A673 (cell line): ENCODE data around the gene VTI1A. TPM values are rescaled to one million over a fixed set of nuclear protein-coding genes. Genes with fewer than 3 reads are reported as not detected.

ENCODE experiments used
- BruUV-seq: library from RNA; stranded (reverse); fragments of 400-500 nt; replicated peaks from 2 replicates; lab custom pipeline; 2021; lab: Mats Ljungman, UMichigan
- CTCF ChIA-PET: fragments of 300-600 bp; sonication (Branson Sonifier 250); formaldehyde crosslinking; loops from one replicate; lab custom pipeline; 2022; ENCODE audit warnings: antibody characterized with exemption; lab: Charles Lee
- POLR2A ChIA-PET: fragments of 300-600 bp; sonication (Branson Sonifier 250); formaldehyde crosslinking; loops from one replicate; lab custom pipeline; 2022; ENCODE audit warnings: antibody characterized with exemption; ENCODE audit not compliant: low non-redundant PET; lab: Charles Lee
- DNase-seq: peaks from one replicate; pipeline ENCODE4 v3.0.0-alpha.2; 2015; ENCODE audit warnings: low spot score
- H3K27ac ChIP-seq: fragments of 200-600 bp; sonication (generic); 2 replicates; pipeline ENCODE4 v1.5.1; 2016; ENCODE audit warnings: mixed run types, low read depth, mild to moderate bottlenecking, mixed read lengths, antibody characterized with exemption, low read length; ENCODE audit not compliant: poor library complexity, severe bottlenecking
- H3K27me3 ChIP-seq: fragments of 200-600 bp; sonication (generic); replicated peaks from 2 replicates; pipeline ENCODE4 v1.6.1; 2017; ENCODE audit warnings: mixed run types, low read depth, mild to moderate bottlenecking, mixed read lengths, antibody characterized with exemption, low read length; ENCODE audit not compliant: insufficient read depth, poor library complexity
- H3K36me3 ChIP-seq: fragments of 200-600 bp; sonication (generic); 2 replicates; pipeline ENCODE4 v1.6.1; 2016; ENCODE audit warnings: mixed run types, mild to moderate bottlenecking, mixed read lengths, antibody characterized with exemption, low read length; ENCODE audit not compliant: insufficient read depth, poor library complexity, severe bottlenecking
- H3K4me1 ChIP-seq: fragments of 200-600 bp; sonication (generic); 2 replicates; pipeline ENCODE4 v1.6.1; 2017; ENCODE audit warnings: mixed run types, mild to moderate bottlenecking, mixed read lengths, antibody characterized with exemption, low read length; ENCODE audit not compliant: insufficient read depth, poor library complexity, severe bottlenecking
- H3K4me3 ChIP-seq: fragments of 200-600 bp; sonication (generic); 2 replicates; pipeline ENCODE4 v1.5.1; 2016; ENCODE audit warnings: low read depth, mixed run types, mild to moderate bottlenecking, mixed read lengths, low read length; ENCODE audit not compliant: poor library complexity, severe bottlenecking
- H3K9me3 ChIP-seq: fragments of 200-600 bp; sonication (generic); 2 replicates; pipeline ENCODE4 v1.6.1; 2016; ENCODE audit warnings: mixed run types, low read depth, mild to moderate bottlenecking, mixed read lengths, antibody characterized with exemption, low read length; ENCODE audit not compliant: poor library complexity, severe bottlenecking
- EZH2 ChIP-seq: fragments of 200-600 bp; sonication (generic); IDR thresholded peaks from 2 replicates; pipeline ENCODE4 v1.6.1; 2017; ENCODE audit warnings: borderline replicate concordance, low read depth, mild to moderate bottlenecking, mixed read lengths, antibody characterized with exemption, low read length; ENCODE audit not compliant: poor library complexity, severe bottlenecking
- intact Hi-C: fragments of 100-400 bp; cut with micrococcal nuclease; formaldehyde crosslinking; loops from one replicate; pipeline ENCODE4 v1.10.0; 2022; ENCODE audit not compliant: unreplicated experiment
- total RNA-seq: library from RNA; stranded (reverse); gene quantifications from 2 replicates; pipeline ENCODE4 v1.2.3, GENCODE V29; 2021
- TF ChIP-seq, protein P1 (sequence below): fragments of 300-800, 200-600 bp; sonication (generic); conservative IDR thresholded peaks from 2 replicates; pipeline ENCODE4 v1.5.1; 2017; ENCODE audit warnings: low read depth, mild to moderate bottlenecking, antibody characterized with exemption, low read length, moderate library complexity, mixed read lengths

Gene VTI1A
- total RNA-seq, 1 experiment from 2014 or later, result 38.7 TPM

GRCh38 chr10:112475575-112476218 lies 28.7 kb downstream of the VTI1A start:
- Histone ChIP-seq H3K4me1 (peaks cover 6% of the 10 kb centered on the region), H3K4me3 (no peak overlapping the region), H3K27ac (no peak overlapping the region), H3K36me3 (no peaks in the 10 kb centered on the region), H3K27me3 (no peaks in the 10 kb centered on the region), H3K9me3 (no peaks in the 10 kb centered on the region)
- peak; percentile 64 for DNase-seq
- TF ChIP-seq, protein P1, sequence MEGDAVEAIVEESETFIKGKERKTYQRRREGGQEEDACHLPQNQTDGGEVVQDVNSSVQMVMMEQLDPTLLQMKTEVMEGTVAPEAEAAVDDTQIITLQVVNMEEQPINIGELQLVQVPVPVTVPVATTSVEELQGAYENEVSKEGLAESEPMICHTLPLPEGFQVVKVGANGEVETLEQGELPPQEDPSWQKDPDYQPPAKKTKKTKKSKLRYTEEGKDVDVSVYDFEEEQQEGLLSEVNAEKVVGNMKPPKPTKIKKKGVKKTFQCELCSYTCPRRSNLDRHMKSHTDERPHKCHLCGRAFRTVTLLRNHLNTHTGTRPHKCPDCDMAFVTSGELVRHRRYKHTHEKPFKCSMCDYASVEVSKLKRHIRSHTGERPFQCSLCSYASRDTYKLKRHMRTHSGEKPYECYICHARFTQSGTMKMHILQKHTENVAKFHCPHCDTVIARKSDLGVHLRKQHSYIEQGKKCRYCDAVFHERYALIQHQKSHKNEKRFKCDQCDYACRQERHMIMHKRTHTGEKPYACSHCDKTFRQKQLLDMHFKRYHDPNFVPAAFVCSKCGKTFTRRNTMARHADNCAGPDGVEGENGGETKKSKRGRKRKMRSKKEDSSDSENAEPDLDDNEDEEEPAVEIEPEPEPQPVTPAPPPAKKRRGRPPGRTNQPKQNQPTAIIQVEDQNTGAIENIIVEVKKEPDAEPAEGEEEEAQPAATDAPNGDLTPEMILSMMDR, result peak; percentile 70
- TF ChIP-seq EZH2, result no peak
- intact Hi-C loops, result loop anchor here (1.0 to 10.0 kb wide), 5 partner anchors 649 to 1087 kb away; no protein-coding TSS in a partner anchor
- ChIA-PET CTCF (interaction anchor here (0.9 kb wide), 1 partner anchor 909 kb away, joined by 5 read pairs; no protein-coding TSS in a partner anchor), POLR2A (interaction anchor here (0.6 kb wide), 1 partner anchor 51 kb away, joined by 3 read pairs; no protein-coding TSS in a partner anchor)
- no TSS peak for BruUV-seq

- Histone ChIP-seq H3K4me1 (no peaks in the 10 kb centered on the region), H3K27me3 (no peaks in the 10 kb centered on the region), H3K36me3 (no peaks in the 10 kb centered on the region), H3K27ac (no peak overlapping the region), H3K9me3 (no peaks in the 10 kb centered on the region), H3K4me3 (no peak overlapping the region)
- TF ChIP-seq EZH2, result no peak
- TF ChIP-seq, protein P1, result no peak
- DNase-seq, result no peak
- ChIA-PET POLR2A (no interaction called here), CTCF (no interaction called here)
- BruUV-seq, result no TSS peak
- intact Hi-C loops, result no loop called here
Observed at GRCh38 chr10:112481602-112482001, 34.6 kb downstream of the VTI1A start.

GRCh38 chr10:112484399-112484798 lies 37.4 kb downstream of the VTI1A start:
- no peak for DNase-seq
- POLR2A ChIA-PET, result no interaction called here
- Histone ChIP-seq H3K4me1 (peaks cover 2% of the 10 kb centered on the region), H3K9me3 (no peaks in the 10 kb centered on the region), H3K4me3 (no peak overlapping the region), H3K27me3 (no peaks in the 10 kb centered on the region), H3K36me3 (no peaks in the 10 kb centered on the region), H3K27ac (no peak overlapping the region)
- TF ChIP-seq, protein P1, result no peak
- TF ChIP-seq EZH2, result no peak
- BruUV-seq, result no TSS peak
- intact Hi-C loops, result no loop called here
- CTCF ChIA-PET, result no interaction called here
